GM10248 (cell line): ENCODE results near the gene MVB12B.
"Not testable (repeated sequence)": the region's sequence is repeated elsewhere in the genome, so short reads cannot be mapped to it uniquely, and the experiment has no call there.

Source experiments
- CTCF ChIA-PET: fragments of 300-600 bp; sonication (Branson Sonifier 250); formaldehyde crosslinking; extraction: SDS; loops from one replicate; lab custom pipeline; 2021; ENCODE audit warnings: antibody characterized with exemption; lab: Yijun Ruan, JAX
- POLR2A ChIA-PET: fragments of 350-650 bp; sonication (Branson Sonifier 250); formaldehyde crosslinking; extraction: SDS; loops from one replicate; lab custom pipeline; 2020; ENCODE audit warnings: antibody characterized with exemption; lab: Yijun Ruan, JAX
- DNase-seq: peaks from one replicate; pipeline ENCODE4 v3.0.0; 2012; ENCODE audit errors: extremely low spot score
- CTCF ChIP-seq: IDR thresholded peaks from 2 replicates; pipeline ENCODE4 v1.5.1; 2012; ENCODE audit warnings: mild to moderate bottlenecking, low read depth; ENCODE audit errors: extremely low read depth, missing control alignments, control extremely low read depth

Gene MVB12B

DNA sequence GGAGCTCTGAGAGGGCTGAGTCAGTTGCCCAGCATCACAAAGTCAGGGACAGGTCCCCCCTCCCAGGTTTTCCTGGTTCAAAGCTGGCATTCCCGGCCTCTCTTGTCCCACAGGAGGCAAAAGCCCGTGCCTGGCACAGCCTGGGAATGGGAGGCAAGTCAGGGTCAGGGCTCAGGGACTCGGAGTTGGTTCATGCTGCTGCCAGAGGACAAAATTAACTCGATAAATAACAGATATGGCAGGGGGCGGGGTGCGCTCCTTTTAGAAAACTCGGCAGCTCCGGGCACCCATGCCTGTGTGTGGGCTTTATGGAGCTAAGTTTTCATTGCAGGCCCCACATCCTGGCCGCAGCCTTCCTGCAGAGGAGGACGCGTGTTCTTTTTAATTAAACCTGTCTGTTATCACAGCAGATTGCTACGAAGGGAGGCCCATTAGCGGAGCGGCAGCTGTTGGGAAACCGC lies 224.3 kb downstream of the MVB12B start:
- TF ChIP-seq CTCF: no peak
- POLR2A ChIA-PET: no interaction called here
- DNase-seq: no peak
- CTCF ChIA-PET: interaction anchor here (2.9 to 3.4 kb wide), 2 partner anchors 12 to 52 kb away, joined by 7 to 25 read pairs; no protein-coding TSS in a partner anchor

- DNase-seq: no peak
- POLR2A ChIA-PET: interaction anchor here (0.6 kb wide), 1 partner anchor 120 kb away, joined by 5 read pairs; no protein-coding TSS in a partner anchor
- CTCF ChIA-PET: interaction anchor here (2.9 to 3.4 kb wide), 2 partner anchors 11 to 53 kb away, joined by 7 to 25 read pairs; no protein-coding TSS in a partner anchor
- TF ChIP-seq CTCF: no peak
These were observed 225.2 kb downstream of the MVB12B start for GRCh38 chr9:126551812-126552211.

DNA sequence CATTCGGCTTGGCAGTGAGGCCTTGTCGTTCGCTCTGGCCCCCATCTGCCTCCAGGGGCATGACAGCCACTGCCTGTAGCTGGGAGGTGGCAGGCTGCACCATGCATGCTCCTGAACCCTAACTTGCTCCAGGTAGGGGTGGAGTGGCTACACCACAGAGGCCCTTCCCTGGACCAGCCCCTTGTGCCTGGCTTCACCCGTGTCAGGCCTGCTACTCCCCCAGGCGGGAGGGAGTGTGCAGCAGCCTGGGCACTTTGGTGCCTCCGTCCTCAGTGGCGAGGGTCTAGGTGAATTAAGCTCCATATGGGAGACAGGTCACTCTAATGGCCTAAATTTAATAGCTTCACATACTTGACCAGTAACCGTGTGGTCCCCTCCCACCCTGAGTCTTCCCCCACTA lies 227.7 kb downstream of the MVB12B start:
- CTCF ChIA-PET: interaction anchor here (8.4 kb wide), 1 partner anchor 54 kb away, joined by 193 read pairs; no protein-coding TSS in a partner anchor
- POLR2A ChIA-PET: no interaction called here

DNA sequence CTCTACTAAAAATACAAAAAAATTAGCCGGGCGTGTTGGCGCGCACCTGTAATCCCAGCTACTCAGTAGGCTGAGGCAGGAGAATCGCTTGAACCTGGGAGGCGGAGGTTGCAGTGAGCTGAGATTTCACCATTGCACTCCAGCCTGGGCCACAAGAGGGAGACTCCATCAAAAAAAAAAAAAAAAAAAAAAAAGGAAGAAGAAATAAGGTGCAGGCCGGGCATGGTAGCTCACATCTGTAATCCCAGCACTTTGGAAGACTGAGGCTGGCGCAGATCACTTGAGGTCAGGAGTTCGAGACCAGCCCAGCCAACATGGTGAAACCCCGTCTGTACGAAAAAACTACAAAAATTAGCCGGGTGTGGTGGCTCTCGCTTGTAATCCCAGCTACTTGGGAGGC lies 228.8 kb downstream of the MVB12B start:
- POLR2A ChIA-PET: interaction anchor here (0.6 kb wide), 2 partner anchors 15 to 1314 kb away, joined by 3 to 9 read pairs; no protein-coding TSS in a partner anchor
- CTCF ChIA-PET: interaction anchor here (8.4 kb wide), 1 partner anchor 55 kb away, joined by 193 read pairs; no protein-coding TSS in a partner anchor
- not testable (repeated sequence) for DNase-seq

More for the DNA sequence above, 227.7 kb downstream of the MVB12B start:
- no peak for DNase-seq
- no peak for TF ChIP-seq CTCF
